ENCODE data around the gene SHB.

DNA sequence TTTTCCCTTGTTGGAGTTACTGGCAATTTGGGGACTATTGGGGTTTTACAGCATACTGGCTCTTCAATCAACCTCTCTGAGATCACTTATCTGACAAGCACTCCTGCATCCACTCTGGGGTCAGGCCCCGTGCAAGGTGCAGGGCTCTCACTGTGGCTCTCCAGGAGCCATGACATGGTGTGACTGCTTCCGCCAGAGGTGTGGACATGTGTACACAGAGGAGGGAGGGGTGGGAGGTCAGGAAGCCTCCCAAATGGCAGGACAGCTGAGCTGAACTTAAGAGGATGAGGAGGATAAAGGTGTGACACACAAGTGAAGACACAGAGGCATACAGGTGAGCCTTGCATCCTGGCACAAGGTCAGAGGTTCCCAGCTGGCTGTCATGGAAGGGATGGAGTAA, 24.3 kb downstream of the SHB start:
- no peak for TF ChIP-seq PHF8 (conservative IDR thresholded peaks at IDR 0.05; ENCODE audit: low read depth, low read length)
- no peak for TF ChIP-seq KDM5A (IDR thresholded peaks at IDR 0.05; ENCODE audit: low read length)
